Fibroblast of skin of left biceps (primary cell): ENCODE results near the gene C1RL.
A peak's percentile ranks its signal among the peaks of the same experiment; 100 is the strongest.
"Not testable (repeated sequence)": the region's sequence is repeated elsewhere in the genome, so short reads cannot be mapped to it uniquely, and the experiment has no call there.

Experiments used
- DNase-seq, 2 experiments: peaks; one replicate each; pipeline ENCODE4 v3.0.0-alpha.2; 2013; ENCODE audit warnings: low read depth in 2 of 2

The C1RL gene

GRCh38 chr12:7116196-7116595, 7.2 kb upstream of the C1RL start:
- no peak for DNase-seq

- DNase-seq: no peak
Measured at GRCh38 chr12:7114851-7115250, 5.8 kb upstream of the C1RL start.

- DNase-seq: no peak
Measured at GRCh38 chr12:7114008-7114407, 5.0 kb upstream of the C1RL start.

GRCh38 chr12:7113389-7113871, 4.4 kb upstream of the C1RL start:
- DNase-seq: no peak

GRCh38 chr12:7112041-7112440, 3.0 kb upstream of the C1RL start:
- no peak for DNase-seq

GRCh38 chr12:7110661-7111060, 1.6 kb upstream of the C1RL start:
- no peak for DNase-seq

GRCh38 chr12:7109572-7109920, 532 bp upstream of the C1RL start:
- no peak for DNase-seq

GRCh38 chr12:7108003-7108795, 815 bp downstream of the C1RL start:
- peak; percentile 33 to 45 for DNase-seq

GRCh38 chr12:7107636-7108002, 1.4 kb downstream of the C1RL start:
- no peak for DNase-seq

- DNase-seq: not testable (repeated sequence)
Measured at GRCh38 chr12:7107181-7107580, 1.8 kb downstream of the C1RL start.

- no peak for DNase-seq
Measured at GRCh38 chr12:7106082-7106481, 2.9 kb downstream of the C1RL start.

GRCh38 chr12:7103837-7104584, 5.0 kb downstream of the C1RL start:
- no peak for DNase-seq

- DNase-seq: no peak
Measured at GRCh38 chr12:7102582-7102981, 6.4 kb downstream of the C1RL start.

- DNase-seq: no peak
Measured at GRCh38 chr12:7101694-7102131, 7.3 kb downstream of the C1RL start.

GRCh38 chr12:7101047-7101693, 7.8 kb downstream of the C1RL start:
- no peak for DNase-seq

- no peak for DNase-seq
Measured at GRCh38 chr12:7100239-7100638, 8.8 kb downstream of the C1RL start.

GRCh38 chr12:7099290-7099996, 9.6 kb downstream of the C1RL start:
- no peak for DNase-seq

- no peak for DNase-seq
Measured at GRCh38 chr12:7096979-7097378, 12.0 kb downstream of the C1RL start.

GRCh38 chr12:7096006-7096932, 12.7 kb downstream of the C1RL start:
- DNase-seq: no peak

GRCh38 chr12:7093892-7094291, 15.1 kb downstream of the C1RL start:
- DNase-seq: no peak

- no peak for DNase-seq
Measured at GRCh38 chr12:7093486-7093885, 15.5 kb downstream of the C1RL start.
